NCI-H226 (cell line): ENCODE data around the gene IQSEC1.

Source experiments
- DNase-seq: peaks from one replicate; pipeline ENCODE4 v3.0.0-alpha.2; 2015

The IQSEC1 gene

DNA sequence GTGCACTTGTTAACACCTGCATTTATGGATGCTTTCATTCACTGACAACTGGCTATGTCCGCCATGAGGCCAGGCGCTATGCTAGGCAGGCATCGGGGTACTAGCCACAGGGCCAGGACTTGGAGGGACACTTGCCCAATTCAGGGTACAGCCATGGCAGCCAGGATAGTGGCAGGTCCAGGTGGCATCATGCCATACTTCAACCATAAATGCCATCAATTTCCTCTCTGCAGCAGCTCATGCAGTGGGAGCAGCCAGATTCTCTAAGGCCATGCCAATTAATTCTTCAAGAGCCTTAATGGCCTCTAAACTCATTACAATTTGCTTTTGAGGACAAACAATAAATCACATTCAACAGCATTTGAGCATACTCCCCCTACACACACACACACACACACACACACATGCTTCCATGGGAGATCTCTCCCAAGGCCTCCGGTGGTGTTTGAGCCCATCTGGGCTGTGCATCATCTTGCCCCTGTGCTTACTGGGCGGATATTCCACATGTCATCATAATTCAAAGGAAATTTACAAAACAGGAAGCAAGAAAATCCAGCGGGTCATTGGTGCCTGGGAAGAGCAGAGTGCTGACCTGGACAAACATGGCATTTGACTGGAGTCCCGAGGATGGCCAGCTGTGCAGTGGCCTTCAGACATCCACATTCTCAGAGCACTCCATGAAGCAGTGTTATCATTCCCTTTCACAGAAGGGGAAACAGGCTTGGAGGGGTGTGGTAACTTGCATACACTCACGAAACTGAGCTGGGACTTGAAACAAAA is 109.1 kb downstream of the IQSEC1 start:
- DNase-seq: no peak

DNA sequence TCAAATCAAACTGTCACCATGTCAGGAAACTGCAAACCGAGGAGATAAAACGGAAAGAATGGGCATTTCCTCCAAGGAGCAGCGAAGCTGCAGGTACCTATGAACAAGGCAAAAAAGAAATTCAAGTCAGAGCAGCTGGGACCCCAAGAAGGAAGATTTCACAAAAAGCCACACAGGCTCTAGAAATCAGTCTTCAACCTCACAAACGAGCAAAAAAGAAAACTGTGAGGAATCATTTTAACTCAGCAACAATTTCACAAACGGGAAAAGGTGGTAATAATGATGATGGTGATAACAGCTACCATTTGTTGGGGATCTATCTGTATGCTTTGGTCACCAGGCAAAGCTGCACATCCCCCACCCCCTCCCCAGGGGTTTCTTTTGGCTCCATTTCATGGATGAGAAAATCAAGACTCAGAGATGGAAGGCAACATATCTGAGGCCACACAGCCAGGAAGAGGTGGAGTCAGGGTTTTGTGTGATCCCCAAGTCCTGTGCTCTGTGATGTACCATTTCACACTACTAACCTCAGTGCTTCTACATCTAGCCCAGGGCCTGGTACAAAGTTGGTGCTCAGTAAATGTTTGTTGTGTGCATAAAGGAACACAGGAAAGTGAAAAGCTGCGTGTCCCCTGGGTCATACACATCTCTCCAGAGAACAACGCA is 109.9 kb downstream of the IQSEC1 start:
- DNase-seq: no peak

DNA sequence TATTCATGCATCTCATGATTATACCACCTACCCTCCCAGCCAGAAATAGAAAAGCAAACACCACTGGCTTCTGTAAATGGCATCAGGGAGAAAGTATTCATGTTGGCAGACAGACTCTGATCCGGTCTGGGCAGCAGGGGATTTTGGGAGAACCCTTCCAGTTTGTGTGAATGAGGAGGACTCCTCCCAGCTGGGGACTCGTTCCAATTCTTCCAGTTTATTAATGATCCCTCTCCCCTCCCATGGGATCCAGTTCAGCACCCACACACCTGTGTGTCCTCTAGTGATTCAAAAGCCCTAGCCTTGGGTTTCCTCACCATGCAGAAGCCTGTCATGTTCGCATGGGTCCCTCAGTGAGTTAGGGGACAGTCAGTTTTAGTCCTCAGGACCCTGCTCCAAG is 110.9 kb downstream of the IQSEC1 start:
- DNase-seq: no peak

DNA sequence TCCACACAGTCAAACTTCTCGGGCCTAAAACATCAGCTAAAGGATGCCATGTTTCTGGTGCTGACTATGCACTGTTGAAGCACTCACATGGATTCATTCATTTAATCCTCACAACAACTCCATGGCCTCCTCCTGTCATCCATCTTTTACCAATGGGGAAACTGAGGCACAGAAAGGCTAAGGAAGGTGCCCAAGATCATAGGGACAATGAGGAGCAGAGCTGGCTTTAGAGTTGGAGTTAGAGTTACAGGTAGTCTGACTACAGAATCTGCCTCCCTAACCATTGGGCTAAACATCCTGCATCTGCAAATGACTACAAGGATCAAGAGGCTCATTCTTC is 111.6 kb downstream of the IQSEC1 start:
- DNase-seq: no peak

DNA sequence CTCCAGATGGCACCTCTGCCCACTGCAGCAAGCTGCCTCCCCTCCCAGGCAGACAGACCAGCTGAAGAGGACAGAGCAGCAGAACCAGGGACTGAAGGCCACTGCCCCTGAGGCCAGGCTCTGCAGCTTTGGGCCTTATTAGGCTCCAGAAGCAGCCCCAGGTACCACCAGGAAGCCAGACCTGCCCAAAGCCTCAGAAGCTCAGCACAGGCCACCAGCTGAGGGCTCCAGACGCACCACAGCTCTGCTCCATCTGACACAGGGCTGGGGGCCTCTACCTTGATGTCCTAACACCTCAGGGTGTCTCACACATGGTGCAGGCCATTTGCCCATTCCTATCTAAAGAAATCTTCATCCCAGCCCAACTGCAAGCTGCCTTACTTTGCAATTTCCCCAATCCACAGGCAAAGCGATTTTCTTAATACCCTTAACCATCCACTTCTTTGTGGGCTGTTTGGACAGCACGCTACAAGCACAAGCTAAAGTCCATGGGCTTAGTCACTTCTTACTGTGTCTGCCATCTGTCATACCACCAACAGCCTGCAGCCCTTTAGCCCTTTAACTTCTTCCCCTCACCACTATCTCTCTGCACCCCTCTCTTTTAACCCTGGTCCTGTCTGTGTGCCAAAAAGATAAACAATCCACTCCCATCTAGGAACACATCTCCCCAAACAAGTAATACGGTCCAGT is 112.1 kb downstream of the IQSEC1 start:
- no peak for DNase-seq

DNA sequence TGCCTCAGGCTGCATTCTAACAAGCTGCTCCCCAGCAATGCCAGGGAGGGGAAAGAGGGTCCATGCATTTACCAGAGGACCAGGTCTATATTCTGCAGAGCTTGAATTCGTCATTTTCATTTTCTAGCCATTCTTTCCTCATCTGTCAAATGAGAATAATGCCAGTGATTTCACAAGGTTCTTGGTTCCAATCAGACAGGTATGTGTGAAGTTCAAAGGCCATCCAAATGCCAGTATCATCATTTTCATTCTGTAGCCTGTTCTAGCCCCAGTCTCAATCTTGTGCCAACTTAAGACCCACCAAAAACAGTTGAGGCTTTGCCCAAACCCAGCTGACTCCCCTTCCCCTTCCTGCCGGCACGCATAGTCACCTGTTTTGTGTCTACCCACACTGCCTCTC is 112.7 kb downstream of the IQSEC1 start:
- no peak for DNase-seq

DNA sequence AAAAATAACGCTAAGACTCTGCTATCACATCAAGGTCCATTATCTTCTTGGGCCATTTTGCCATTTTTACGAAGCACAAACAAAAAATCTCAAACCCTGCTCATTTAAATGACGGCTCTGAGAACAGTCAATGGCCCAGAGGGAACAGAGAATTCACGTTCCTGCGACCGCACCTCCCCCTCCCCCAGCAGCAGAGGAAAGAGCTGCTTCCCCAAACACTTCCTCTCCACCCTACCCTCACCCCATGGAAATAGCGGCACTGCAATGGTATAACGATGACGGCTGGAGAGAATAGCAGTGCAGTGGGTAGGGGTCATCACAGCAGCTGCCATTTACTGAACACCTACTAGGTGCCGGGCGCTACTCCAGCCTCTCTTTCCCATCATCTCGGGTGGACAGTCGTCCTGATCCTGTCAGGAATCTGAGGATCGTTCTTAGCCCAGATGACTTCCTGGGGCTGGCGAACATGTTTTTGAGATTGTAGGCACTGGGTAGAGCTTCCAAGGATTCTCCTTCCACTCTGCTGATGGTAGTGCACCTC is 113.3 kb downstream of the IQSEC1 start:
- DNase-seq: no peak

DNA sequence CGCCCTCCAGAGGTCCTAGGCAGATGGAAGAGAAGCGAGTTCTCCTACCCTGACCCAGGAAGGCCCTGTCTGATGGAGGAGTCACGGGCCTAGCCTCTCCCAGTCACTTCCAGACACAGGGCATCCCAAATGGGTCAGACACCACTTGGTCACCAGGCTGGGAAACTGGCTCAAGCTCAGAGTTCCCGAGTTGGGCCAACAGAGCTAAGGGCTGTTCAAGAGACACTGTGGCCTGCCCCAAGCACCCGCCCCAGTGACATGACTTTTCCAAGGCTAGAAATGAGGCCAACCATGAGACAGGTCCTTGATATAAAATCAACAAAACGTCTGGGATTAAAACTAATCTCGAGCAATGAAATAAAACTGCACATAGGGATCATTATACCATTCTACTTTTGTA is 113.8 kb downstream of the IQSEC1 start:
- DNase-seq: no peak

DNA sequence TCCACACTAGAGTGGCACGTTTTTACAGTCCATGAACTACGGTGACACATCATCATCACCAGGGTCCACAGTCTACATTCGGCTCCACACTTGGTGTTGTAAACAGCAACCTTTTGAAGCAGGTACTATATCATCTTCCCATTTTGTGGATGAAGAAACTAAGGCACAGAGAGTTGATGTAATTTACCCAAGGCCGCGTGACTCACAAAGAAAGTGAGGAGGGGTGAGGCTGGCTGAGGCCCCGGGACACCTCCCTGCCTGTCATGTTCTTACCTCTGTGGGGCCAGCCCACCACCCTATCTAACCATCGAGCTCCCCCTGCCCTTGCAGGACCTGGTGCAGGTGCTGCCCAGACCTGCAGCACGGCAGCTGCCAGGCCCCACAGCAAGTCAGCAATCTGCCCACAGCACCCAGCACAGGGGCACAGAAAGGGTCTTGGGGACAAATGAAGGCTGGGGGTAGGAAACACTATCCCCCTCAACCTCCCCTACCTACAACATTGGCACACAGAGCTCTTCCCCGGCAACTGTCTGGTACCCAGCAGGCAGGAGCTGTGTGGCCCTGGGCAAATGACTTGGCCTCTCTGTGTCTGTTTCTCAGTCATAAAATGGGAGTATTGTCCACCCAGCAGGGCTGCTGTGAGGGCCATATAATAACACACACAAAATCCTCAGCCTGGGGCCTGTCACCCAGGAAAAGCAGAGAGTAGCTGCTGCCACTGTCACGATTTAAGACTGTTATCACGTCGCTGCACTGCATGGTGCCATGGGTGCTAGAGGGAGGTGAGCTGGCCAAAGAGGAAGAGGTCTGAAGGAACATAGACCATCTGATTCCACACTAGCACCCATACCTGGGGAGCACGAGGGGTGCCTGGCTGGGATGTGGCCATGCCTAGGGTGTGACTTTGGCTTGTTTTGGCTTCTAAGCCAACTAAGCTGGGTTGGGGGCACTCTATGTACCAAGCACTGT is 115.1 kb downstream of the IQSEC1 start:
- no peak for DNase-seq

DNA sequence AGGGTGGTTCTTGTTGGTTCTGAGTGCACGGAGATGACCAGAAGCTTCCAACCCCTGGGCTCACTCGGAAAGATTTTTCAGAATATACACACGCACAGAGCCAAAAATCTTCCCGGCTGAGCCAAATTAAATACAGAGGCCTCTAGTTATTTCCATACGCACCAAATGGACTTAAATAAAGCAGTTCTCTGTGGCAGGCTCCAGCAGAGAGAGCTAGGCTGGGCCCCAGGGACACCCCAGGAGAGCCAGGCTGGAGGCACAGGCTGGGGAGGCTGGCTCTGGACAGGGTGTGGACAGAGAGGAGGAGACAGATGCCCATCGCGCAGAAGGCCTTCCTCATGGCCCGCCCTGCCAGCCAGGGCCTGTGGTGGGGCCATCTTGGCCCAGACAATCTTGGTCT is 115.9 kb downstream of the IQSEC1 start:
- DNase-seq: no peak

DNA sequence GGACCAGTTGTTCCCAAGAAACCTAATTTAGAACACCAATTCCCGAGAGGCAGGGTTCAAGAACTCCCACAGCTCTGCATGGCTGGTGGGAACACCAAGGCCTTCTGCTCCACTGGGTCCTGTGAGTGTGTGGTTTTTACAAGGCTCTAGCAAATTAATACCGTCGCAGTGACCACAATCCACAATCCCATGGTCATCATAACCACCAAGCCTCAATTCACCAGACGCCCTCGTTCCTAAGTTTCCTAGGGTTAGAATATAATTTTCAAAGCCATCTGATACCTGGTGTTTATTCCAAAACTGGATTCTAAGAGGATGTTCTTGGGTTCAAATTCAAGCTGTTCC is 116.9 kb downstream of the IQSEC1 start:
- DNase-seq: no peak

DNA sequence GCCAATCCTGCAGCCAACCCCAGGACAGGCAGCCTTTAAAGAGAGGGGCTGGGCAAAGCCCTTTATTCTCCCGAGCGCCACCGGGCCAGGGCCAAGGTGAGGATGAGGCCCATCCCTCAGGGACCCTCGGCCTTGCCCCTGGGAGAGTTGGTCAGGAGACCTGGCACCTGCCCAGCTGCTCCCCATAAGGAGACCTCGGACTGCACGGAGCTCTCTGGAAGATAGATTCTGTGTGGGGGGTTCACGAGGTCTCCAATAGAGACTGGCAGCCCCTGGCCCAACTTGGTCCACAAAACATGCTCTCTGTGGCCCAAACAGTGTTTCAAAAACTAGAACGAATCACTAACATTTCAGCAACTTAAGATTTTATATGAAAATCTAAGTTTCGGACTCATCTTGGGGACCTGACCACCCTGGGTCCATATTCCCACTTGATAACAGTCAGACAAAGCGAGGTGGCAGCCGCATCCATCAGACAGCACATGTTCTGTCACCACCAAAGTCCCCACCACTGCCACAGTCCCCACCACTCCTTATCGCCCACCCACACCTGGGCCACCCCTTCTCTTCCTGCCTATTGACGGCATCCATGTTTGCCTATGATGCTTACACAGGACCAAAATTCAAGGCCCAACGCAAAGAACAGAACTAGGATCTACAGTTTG is 117.4 kb downstream of the IQSEC1 start:
- no peak for DNase-seq

DNA sequence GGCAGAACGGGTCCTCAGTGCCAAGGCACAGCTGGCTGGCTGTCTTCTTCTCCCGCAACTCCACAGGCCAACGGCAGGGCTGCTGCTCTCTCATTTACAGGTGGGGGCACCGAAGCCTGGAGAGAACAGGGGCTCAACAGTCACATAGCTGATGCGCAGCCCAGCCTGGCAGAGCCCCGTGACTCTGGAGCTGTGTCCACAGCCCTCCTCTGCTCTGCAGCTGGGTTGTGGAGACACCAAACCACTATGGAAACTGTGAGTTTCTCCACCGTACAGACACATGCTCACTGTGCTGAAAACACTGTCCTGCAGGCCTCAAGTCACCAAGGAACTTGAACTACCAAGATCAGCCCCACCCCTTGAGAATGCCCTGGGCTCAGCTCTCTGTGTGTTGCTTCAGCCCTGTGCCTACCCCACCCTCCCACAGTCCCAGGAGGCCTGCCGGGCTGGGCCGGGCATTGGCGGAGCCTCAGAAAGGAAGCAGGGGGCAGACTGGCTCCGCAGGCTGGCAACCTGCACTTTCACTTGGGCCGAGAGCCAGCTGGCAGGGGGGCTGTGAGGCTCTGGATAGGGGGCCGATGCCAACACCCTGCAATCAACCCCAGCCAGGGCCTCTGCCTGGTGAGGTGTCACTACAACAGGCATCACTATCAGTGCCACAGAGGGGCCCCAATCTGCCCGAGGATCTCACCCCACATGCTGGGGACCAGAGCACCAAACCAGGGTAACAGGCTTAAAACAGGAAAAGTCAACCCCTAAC is 118.2 kb downstream of the IQSEC1 start:
- no peak for DNase-seq

DNA sequence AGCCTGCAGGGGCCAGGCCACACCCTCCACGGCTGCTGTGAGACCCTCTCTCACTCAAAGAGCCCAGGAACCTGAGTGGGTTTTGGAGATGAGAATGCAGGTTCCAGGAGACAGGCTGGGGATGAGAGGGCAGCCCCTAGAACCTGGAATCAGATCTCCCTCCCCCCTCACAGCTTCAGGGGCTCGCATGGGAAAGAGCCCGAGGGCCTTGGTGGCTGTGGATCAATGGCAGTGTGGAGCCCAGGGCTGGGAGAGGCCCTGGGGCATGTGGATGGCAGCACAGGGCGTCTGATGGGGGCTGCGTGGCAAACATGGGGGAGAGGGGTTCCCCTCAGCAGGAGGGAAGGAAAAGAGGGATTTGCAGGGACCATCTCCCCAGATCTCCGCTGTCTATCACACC is 119.0 kb downstream of the IQSEC1 start:
- no peak for DNase-seq

DNA sequence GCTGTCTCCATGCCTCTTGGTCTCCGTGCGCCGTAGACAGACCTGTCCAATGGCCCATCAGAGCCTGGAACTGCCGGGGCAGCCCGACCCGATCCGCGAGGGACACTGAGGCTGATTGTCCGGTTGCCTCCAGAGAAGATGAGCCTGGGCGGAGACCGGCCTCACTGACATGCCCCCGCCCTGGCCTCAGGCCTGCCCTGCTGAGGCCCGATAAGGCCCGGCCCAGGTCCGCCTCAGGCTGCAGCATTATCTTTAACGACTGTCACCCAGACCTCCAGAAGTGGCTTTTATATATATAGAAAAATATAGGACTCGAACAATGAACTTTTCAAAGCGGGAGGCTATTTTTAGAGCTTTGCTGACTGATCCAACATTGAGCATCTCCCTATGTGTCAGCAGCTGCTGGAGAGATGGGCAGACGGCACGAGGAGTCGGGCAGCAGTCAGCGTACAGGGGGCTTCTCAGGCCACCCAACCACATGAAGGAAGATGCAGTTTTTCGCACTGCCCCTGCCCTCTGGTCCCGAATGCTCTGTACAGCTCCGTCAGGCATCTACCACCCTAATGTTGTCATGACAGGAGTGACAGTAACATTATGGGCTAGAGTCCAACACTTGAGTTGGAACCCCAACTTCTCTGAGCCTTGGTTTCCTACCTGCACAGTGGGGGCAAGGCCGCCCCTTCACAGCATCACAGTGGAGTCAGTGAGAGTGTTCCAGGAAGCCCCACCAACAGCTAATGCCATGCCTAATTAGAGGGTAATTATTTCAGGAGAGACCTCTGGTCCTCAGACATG is 119.8 kb downstream of the IQSEC1 start:
- DNase-seq: no peak

DNA sequence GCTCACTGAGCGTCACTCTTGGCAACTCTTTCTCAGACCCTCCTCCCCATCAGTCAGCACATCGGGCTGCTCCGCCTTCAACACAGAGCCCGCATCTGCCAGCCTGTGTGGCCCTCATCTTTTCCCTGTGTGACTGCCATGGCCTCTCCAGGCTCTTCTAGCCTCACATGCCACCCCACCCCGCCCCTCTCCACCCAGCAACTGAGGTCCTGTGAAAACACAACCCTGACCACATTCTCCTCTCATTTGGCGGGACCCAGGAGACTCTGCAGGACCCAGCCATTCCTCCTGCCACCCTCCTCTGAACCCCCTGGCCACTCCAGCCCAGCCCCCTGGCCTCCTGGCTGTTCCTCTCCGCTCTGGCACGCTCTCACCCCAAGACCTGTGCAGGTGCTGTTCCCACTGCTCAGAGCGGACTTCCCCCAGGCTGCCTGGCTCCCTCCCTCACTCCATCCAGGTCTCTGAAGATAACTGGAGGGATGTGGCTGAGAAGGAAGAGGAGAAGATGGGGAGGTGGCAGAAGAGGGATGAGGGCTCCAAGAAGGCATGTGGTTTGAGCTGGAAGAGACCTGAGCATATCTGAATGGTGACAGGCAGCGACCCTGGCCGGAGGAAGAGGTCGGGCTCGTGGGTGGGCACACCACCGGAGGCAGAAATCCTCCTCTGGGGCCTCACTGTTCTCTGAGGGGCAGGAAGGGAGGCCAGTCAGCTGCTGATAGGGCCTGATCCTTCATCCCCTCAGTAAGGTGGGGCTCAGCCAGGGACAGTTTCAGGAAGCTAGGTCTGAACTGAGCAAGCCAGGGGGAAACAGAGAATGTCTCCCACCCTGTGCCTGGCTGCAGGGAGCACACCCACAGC is 120.7 kb downstream of the IQSEC1 start:
- DNase-seq: no peak

DNA sequence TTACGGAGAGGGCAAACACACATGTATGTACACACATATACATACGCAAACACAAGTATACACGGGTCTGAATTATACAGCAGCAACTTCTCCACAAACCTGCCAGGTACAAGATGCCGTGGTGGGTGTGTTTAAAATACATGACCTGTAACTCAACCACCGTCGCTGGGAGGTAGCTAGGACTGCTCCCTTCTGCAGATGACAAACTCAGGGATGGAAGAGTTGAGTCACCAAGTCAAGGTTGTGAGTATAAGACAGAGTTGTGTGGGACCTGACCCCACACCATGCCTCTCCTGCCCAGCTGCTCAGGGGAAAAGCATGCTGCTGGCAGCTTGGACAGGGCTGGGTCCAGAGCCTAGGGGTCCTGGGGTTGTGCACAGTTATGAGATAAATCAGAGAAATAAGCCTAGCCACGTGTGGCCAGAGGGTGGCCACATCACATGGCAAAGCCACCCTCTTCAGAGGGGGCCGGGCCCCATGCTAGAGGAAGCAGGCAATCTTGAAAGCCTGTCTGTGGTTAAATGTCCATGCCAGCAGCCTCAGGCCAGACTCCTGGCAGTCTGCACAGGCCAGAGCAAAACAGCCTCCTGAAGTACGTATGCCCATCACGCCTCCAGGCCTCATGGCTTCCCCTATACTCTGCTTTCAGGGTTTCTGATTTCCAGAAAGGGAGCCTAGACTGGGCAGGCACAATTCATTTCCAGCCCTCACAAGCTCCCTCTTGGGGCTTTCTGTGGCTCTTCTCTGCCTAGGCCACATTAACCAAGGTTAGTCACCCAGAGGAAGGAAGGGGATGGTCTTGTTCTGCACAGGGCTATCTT is 124.1 kb downstream of the IQSEC1 start:
- peak; percentile 15 for DNase-seq

DNA sequence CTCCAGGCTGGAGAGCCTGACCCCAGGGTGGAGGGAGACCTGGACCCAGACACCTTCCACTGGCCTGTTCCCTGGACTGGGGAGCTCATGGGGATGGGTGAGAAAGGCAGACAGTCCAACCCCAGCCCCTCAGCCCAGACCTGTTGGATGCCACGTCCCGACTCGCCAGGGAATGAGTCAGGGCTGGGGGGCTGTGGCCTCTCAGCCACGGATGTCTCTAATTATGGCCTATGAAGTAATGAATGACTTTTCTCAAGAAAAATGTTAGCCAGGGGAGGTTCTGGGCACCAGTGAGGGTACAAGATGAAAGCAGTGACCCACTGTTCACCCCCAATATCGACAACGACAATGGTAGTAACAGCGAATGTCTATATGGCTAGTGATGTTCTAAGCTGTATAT is 124.9 kb downstream of the IQSEC1 start:
- no peak for DNase-seq
